K562 (cell line): ENCODE measurements around the gene ADAP1. TPM values are rescaled to one million over a fixed set of nuclear protein-coding genes. Genes with fewer than 3 reads are reported as not detected.

Experiments
- ATAC-seq: fragments of 200-7000 bp; cut with Tn5 transposase; 3 replicates; pipeline ENCODE4 v1.9.1; 2020; ENCODE audit warnings: moderate library complexity
- BruUV-seq: library from RNA; stranded (reverse); fragments of 400-500 nt; replicated peaks from 2 replicates; lab custom pipeline; 2021; lab: Mats Ljungman, UMichigan
- CTCF ChIA-PET: fragments of 300-600 bp; formaldehyde crosslinking; extraction: SDS; loops from one replicate; lab custom pipeline; 2021; ENCODE audit warnings: low intra/inter-chr PET ratio; lab: Yijun Ruan, JAX
- POLR2A ChIA-PET: fragments of 300-600, 350-650 bp; sonication (Branson Sonifier 250); formaldehyde crosslinking; extraction: SDS; loops from one replicate; lab custom pipeline; 2021; ENCODE audit warnings: antibody characterized with exemption, inconsistent platforms; lab: Yijun Ruan, JAX
- DNase-seq, 4 experiments: peaks; one replicate each; pipeline versions ENCODE4 v3.0.0 to v3.0.0-alpha.2; 2011 to 2018; ENCODE audit warnings: low spot score in 3 of 4, mixed read lengths in 3 of 4; ENCODE audit errors: extremely low read depth in 1 of 4
- FAIRE-seq: peaks from 2 replicates; lab custom pipeline; 2011; peaks lifted over from hg19 to GRCh38; lab: Jason Lieb, UNC
- H2AFZ ChIP-seq: 2 replicates; pipeline ENCODE4 v1.6.0; 2011; ENCODE audit warnings: low read depth, low read length, control low read depth, inconsistent platforms
- H3K27ac ChIP-seq: fragments of 200-600 bp; 3 replicates; pipeline ENCODE4 v1.8.0; 2011; ENCODE audit warnings: low read depth, mild to moderate bottlenecking, control low read depth, inconsistent platforms, low read length, moderate library complexity, mixed read lengths; ENCODE audit errors: extremely low read depth
- H3K27me3 ChIP-seq, 2 experiments: fragments of 300-600 bp in 1 of 2; 2 replicates in 1 of 2; 3 replicates in 1 of 2; pipeline versions ENCODE4 v1.6.0 to v1.8.0; 2011; ENCODE audit warnings: inconsistent platforms in 2 of 2, low read length in 2 of 2, mild to moderate bottlenecking in 1 of 2, mixed read lengths in 1 of 2, moderate library complexity in 1 of 2; ENCODE audit not compliant: control insufficient read depth in 2 of 2, insufficient read depth in 2 of 2
- H3K36me3 ChIP-seq: fragments of 300-600 bp; 3 replicates; pipeline ENCODE4 v1.8.0; 2011; ENCODE audit warnings: mild to moderate bottlenecking, low read length, inconsistent platforms; ENCODE audit not compliant: control insufficient read depth, insufficient read depth
- H3K4me1 ChIP-seq, 2 experiments: fragments of 200-600 bp in 1 of 2; replicated peaks in 1 of 2; 2 replicates in 1 of 2; 3 replicates in 1 of 2; pipeline versions ENCODE4 v1.5.1 to v1.8.0; 2011; ENCODE audit warnings: inconsistent platforms in 2 of 2, low read length in 2 of 2, mild to moderate bottlenecking in 1 of 2, mixed read lengths in 1 of 2, moderate library complexity in 1 of 2; ENCODE audit not compliant: control insufficient read depth in 2 of 2, insufficient read depth in 2 of 2
- H3K4me2 ChIP-seq: 2 replicates; pipeline ENCODE4 v1.6.1; 2011; ENCODE audit warnings: low read length, control low read depth, inconsistent platforms, mixed read lengths; ENCODE audit not compliant: insufficient read depth
- H3K4me3 ChIP-seq: fragments of 200-600 bp; sonication (generic), shearing (Covaris generic); 2 replicates; pipeline ENCODE4 v1.5.1; 2016; ENCODE audit warnings: control low read depth, inconsistent platforms
- H3K79me2 ChIP-seq: fragments of 200-600 bp; 3 replicates; pipeline ENCODE4 v1.8.0; 2011; ENCODE audit warnings: low read length, inconsistent platforms; ENCODE audit not compliant: control insufficient read depth, insufficient read depth
- H3K9ac ChIP-seq, 2 experiments: 2 replicates each; pipeline versions ENCODE4 v1.6.0 to v1.6.1; 2011; ENCODE audit warnings: low read depth in 2 of 2, low read length in 2 of 2, control low read depth in 1 of 2, inconsistent platforms in 1 of 2, mild to moderate bottlenecking in 1 of 2, mixed read lengths in 1 of 2; ENCODE audit not compliant: insufficient read depth in 1 of 2
- H3K9me1 ChIP-seq: one replicate; pipeline ENCODE4 v1.6.0; 2011; ENCODE audit warnings: inconsistent platforms, mild to moderate bottlenecking, low read length, moderate library complexity; ENCODE audit not compliant: control insufficient read depth, insufficient read depth
- H3K9me3 ChIP-seq: replicated peaks from 2 replicates; pipeline ENCODE4 v1.5.1; 2011; ENCODE audit warnings: low read depth, low read length, inconsistent platforms; ENCODE audit not compliant: control insufficient read depth, insufficient read depth
- H4K20me1 ChIP-seq: replicated peaks from 2 replicates; pipeline ENCODE4 v1.6.1; 2011; ENCODE audit warnings: low read length, inconsistent platforms, mixed read lengths; ENCODE audit not compliant: control insufficient read depth, insufficient read depth
- ARNT ChIP-seq, 2 experiments: fragments of 450-650 bp; IDR thresholded peaks; 2 replicates each; pipeline ENCODE4 v1.6.1; 2016; ENCODE audit warnings: mild to moderate bottlenecking in 1 of 2
- CEBPG ChIP-seq, 3 experiments: fragments of 200-800 bp in 1 of 3; sonication (Bioruptor generic) in 1 of 3; sonication (generic) in 1 of 3; formaldehyde crosslinking in 1 of 3; IDR thresholded peaks in 2 of 3; conservative IDR thresholded peaks in 1 of 3; 2 replicates each; pipeline versions ENCODE4 v1.6.1 to v1.8.0; 2016 to 2022; ENCODE audit warnings: missing compliant biosample characterization in 2 of 3, missing genetic modification characterization in 2 of 3, mild to moderate bottlenecking in 1 of 3, missing genetic modification reagents in 1 of 3
- FOSL1 ChIP-seq: fragments of 200-800 bp; sonication (Bioruptor generic); conservative IDR thresholded peaks from 2 replicates; pipeline ENCODE4 v1.6.1; 2016; ENCODE audit warnings: missing genetic modification characterization, missing compliant biosample characterization
- HNRNPK ChIP-seq: fragments of 200-400 bp; formaldehyde crosslinking; IDR thresholded peaks from one replicate; pipeline ENCODE4 v1.6.1; 2018; ENCODE audit warnings: mild to moderate bottlenecking, low read depth, low read length; ENCODE audit not compliant: poor library complexity, severe bottlenecking
- MCM7 ChIP-seq, 2 experiments: fragments of 450-650 bp; IDR thresholded peaks; 2 replicates each; pipeline ENCODE4 v1.6.1; 2016 to 2018
- NFE2L1 ChIP-seq: fragments of 450-650 bp; IDR thresholded peaks from 2 replicates; pipeline ENCODE4 v1.6.1; 2016; ENCODE audit warnings: missing genetic modification characterization, low read depth, mild to moderate bottlenecking, missing compliant biosample characterization, moderate library complexity, borderline replicate concordance
- PKNOX1 ChIP-seq: fragments of 450-650 bp; IDR thresholded peaks from 2 replicates; pipeline ENCODE4 v1.6.1; 2016
- SMARCE1 ChIP-seq: fragments of 450-650 bp; IDR thresholded peaks from 2 replicates; pipeline ENCODE4 v1.7.1; 2016; ENCODE audit warnings: mild to moderate bottlenecking
- SP1 ChIP-seq: sonication (generic); formaldehyde crosslinking; IDR thresholded peaks from 2 replicates; pipeline ENCODE4 v1.8.1; 2022; ENCODE audit warnings: mild to moderate bottlenecking, missing genetic modification reagents
- TCF15 ChIP-seq: fragments of 250-450 bp; sonication (Bioruptor Pico); IDR thresholded peaks from 2 replicates; pipeline ENCODE4 v1.8.0; 2022; ENCODE audit warnings: moderate library complexity, mild to moderate bottlenecking, inconsistent platforms
- TGIF2 ChIP-seq: sonication (generic); formaldehyde crosslinking; IDR thresholded peaks from 2 replicates; pipeline ENCODE4 v1.8.1; 2022; ENCODE audit warnings: mild to moderate bottlenecking, missing genetic modification reagents, moderate library complexity
- USF2 ChIP-seq: sonication (generic); formaldehyde crosslinking; IDR thresholded peaks from 2 replicates; pipeline ENCODE4 v1.5.0; 2020; ENCODE audit warnings: missing genetic modification reagents
- ZNF277 ChIP-seq: fragments of 250-450 bp; sonication (Bioruptor Pico); IDR thresholded peaks from 2 replicates; pipeline ENCODE4 v1.8.0; 2022; ENCODE audit warnings: inconsistent platforms, mild to moderate bottlenecking, moderate library complexity, borderline replicate concordance
- ZSCAN29 ChIP-seq: fragments of 450-650 bp; IDR thresholded peaks from 2 replicates; pipeline ENCODE4 v1.6.1; 2017
- WGBS: fragments of 100-300 bp; shearing (Covaris generic); methylation state at CpG from one replicate; pipeline ENCODE4 v1.1.6; 2016; ENCODE audit warnings: low coverage, mixed read lengths; ENCODE audit not compliant: insufficient coverage; ENCODE audit errors: missing lambda C conversion rate; 5-methylcytosine and 5-hydroxymethylcytosine counted together
- in situ Hi-C: fragments of 300-500 bp; cut with MboI; formaldehyde crosslinking; loops from 4 replicates; pipeline ENCODE4 v1.15.0; 2018; ENCODE audit warnings: inconsistent platforms, mixed read lengths
- intact Hi-C: fragments of 100-400 bp; cut with micrococcal nuclease; formaldehyde crosslinking; loops from 2 replicates; pipeline ENCODE4 v1.14.2; 2022
- polyA plus RNA-seq, 8 experiments: library from polyadenylated mRNA; depleted of rRNA in 4 of 8; stranded (reverse) in 5 of 8; unstranded in 3 of 8; fragments of >200 nt; fragmentation: Nextera tagmentation in 2 of 8; fragmentation: Illumina TruSeq in 1 of 8; extraction: Ambion mirVana in 2 of 8; extraction: Trizol in 1 of 8; gene quantifications; 2 replicates each; pipeline versions ENCODE4 v1.2.1 to v1.2.3, GENCODE V29; 2011 to 2014; ENCODE audit warnings: inconsistent platforms in 1 of 8, missing spikeins in 1 of 8
- total RNA-seq, 7 experiments: library from RNA; depleted of rRNA in 6 of 7; stranded (reverse); fragments of >200 nt in 6 of 7; fragmentation: Illumina TruSeq in 2 of 7; extraction: Trizol in 2 of 7; gene quantifications; 2 replicates each; pipeline versions ENCODE4 v1.2.1 to v1.2.3, GENCODE V29; 2011 to 2021; ENCODE audit warnings: low replicate concordance in 1 of 7

The ADAP1 gene
- total and polyA plus RNA-seq, 9 of the 15 experiments (the other 6 are each of a cell fraction or from before 2014, with no cell fraction given), result 0.27 to 1.4 (median 0.52) TPM; not detected in 3

DNA sequence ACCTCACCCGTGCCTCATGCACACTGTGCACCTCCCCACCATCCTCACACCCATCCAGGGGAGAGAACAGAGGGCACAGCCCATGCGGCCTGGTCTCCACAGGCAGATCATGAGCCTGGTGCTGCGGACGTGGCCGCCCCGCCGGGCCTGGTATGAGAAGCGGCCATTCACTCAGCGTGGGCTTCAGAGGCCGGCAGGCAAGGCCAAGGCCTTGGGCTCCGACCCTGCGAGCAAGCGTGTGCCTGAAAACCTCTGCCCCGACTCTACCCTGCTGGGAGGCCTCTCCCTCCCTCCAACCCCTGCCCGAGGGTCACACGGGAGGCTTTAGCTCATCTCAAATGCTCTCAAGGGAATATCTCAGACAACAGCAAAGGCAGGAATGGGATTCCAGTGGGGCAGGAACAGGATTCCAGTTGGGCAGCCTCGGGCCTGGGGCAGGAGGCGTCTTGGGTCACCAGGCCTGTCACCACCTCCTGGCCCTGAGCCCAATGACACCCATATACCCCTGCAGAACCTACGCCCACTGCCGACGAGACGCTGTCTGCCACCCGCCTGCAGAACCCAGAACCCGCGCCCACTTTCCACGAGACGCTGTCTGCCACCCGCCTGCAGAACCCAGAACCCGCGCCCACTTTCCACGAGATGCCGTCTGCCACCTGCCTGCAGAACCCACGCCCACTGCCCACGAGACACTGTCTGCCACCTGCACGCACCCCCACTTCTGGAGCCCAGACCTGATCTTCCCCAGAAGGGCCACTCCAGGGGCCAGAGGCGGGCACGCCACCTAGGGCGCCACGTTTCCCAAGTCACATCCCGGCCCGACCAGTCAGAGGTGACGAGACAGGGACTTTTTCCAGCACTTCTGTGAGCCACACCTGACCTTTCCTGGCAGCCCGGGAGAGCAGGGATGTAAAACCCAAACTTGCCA is 38.9 kb downstream of the ADAP1 start:
- 25% methylated on average over 33 of the region's 43 CpGs for WGBS

More for the DNA sequence above, 38.9 kb downstream of the ADAP1 start:
- no peaks in the 10 kb centered on the region for H3K36me3 ChIP-seq
- no peak overlapping the region for H3K4me2 ChIP-seq
- H3K4me3 ChIP-seq, result no peak overlapping the region
- H3K79me2 ChIP-seq, result no peaks in the 10 kb centered on the region
- ChIA-PET POLR2A (no interaction called here), CTCF (no interaction called here)
- DNase-seq (no peak), ATAC-seq (no peak), FAIRE-seq (no peak)
- H3K27ac ChIP-seq, result no peak overlapping the region
- H4K20me1 ChIP-seq, result no peaks in the 10 kb centered on the region
- H3K9ac ChIP-seq, result peak overlapping the region in 1 of 2 experiments; percentile 17; a peak in 2 of 4 replicates
- H3K9me3 ChIP-seq, result no peaks in the 10 kb centered on the region
- no TSS peak for BruUV-seq
- H3K27me3 ChIP-seq, result peaks cover 8 to 39% of the 10 kb centered on the region in 2 experiments; a peak in 4 of 5 replicates
- TF ChIP-seq SP1 (CRISPR knock-in tag) (no peak), HNRNPK (no peak), CEBPG (CRISPR knock-in tag; IDR thresholded peaks at IDR 0.05) (no peak), CEBPG (tag; conservative IDR thresholded peaks at IDR 0.05 in 1 of 2, IDR thresholded peaks at IDR 0.05 in 1 of 2) (no peak), NFE2L1 (tag) (no peak), USF2 (CRISPR knock-in tag) (no peak), SMARCE1 (no peak), ZNF277 (no peak), ZSCAN29 (no peak), TCF15 (CRISPR knock-in tag) (no peak), TGIF2 (CRISPR knock-in tag) (no peak), ARNT (IDR thresholded peaks at IDR 0.05) (no peak), FOSL1 (tag) (no peak), PKNOX1 (no peak), MCM7 (IDR thresholded peaks at IDR 0.05) (no peak)
- no peaks in the 10 kb centered on the region for H3K9me1 ChIP-seq
- intact Hi-C loops, result no loop called here
- in situ Hi-C loops, result no loop called here
- H2AFZ ChIP-seq, result no peak overlapping the region
- H3K4me1 ChIP-seq, result peaks cover 0 to 46% of the 10 kb centered on the region in 2 experiments; a peak in 2 of 5 replicates
